ENCODE data around the gene RANBP9. TPM values are rescaled to one million over a fixed set of nuclear protein-coding genes. Genes with fewer than 3 reads are reported as not detected.
A peak's percentile ranks its signal among the peaks of the same experiment; 100 is the strongest.

RANBP9 gene
- total RNA-seq, 1 experiment from 2014 or later: 35.9 TPM

DNA sequence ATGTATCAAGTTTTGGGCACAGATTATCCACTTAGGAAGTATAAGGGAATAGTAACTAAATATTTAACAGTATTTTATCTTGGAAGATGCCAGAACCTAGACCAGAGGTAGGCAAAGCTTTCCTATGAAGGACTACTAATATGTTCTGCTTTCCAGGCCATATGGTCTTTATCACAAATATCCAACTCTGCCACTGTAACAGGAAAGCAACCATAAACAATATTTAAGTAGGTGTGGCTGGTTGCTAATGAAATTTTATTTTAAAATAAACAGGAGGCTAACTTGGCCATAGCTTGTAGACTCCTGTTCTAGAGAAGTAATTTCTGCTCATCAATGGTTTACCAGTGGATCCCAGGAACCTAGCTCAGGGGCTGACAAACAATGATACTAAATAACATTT, 57.1 kb downstream of the RANBP9 start:
- DNase-seq (ENCODE audit: low read depth): no peak

DNA sequence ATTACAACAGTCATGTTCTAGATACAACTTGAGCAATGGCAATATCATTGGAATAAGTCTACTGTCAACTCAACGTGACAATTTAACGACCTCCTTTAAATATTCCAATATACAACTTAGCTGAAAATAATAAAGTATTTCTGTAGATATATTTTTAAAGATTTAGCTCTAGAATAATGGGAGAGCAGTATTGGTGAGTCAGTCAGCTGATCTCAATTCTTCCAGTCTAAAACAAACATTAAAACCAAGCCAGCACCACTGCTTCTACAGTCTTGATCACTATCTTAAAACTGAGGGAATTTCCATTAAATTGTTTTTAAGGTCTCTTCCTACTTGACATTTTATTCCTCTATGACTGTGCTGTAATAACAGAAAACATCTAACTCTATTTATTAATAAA, 58.3 kb downstream of the RANBP9 start:
- no peak for DNase-seq (ENCODE audit: low read depth)

DNA sequence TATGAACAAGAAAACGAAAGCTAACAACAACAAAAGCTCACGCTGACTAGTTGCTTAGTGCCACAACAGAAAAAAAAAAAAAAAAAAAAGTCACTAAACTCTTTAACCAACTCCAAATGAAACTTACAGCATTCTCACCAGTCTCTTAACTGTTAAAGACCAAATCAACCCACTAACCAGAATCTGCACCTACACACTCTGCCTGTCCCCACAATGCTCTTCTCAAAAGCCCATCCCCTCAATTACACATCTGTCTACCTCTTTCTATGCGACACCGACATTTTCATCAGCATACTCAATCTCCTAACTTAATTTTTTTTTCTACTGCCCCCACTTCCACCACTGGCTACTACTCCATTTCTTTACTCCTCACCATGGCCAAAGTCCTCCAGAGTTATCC, 62.2 kb downstream of the RANBP9 start:
- DNase-seq (ENCODE audit: low read depth): no peak

DNA sequence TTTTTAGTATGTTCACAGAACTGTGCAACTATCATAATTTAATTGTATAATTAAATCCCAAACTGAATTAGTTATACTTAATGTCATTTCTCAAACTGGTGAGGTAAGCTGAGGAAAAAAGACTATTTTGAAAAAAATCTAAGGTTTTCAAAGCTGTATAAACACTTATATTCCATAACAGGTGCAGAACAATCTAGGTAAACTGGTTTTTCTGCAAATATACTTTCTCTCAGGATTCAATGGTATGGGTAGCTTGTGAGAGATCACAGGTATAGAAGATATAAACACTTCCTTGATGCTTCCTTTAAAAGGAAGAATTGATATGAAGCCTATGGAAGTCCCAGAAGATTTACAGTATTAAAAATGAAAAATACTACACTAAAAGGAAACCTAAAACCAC, 62.8 kb downstream of the RANBP9 start:
- no peak for DNase-seq (ENCODE audit: low read depth)

DNA sequence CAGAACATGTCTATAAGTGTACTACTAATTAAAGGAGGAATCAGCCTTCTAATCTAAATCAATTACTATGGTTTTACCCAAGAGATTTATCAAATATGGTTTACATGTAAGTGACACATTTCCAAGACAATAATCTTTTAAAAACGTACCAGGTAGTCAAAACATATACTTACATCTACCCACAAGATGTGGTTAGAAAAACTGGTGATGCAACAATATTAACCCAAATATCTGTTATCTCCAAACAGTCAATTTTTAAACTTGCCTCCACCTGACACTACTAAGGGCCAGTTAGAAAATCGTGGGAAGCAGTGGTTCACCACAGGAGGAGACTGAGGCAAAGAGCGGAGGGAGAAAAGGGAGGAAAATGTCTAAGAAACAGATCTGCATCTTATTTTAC, 68.5 kb downstream of the RANBP9 start:
- DNase-seq (ENCODE audit: low read depth): no peak

DNA sequence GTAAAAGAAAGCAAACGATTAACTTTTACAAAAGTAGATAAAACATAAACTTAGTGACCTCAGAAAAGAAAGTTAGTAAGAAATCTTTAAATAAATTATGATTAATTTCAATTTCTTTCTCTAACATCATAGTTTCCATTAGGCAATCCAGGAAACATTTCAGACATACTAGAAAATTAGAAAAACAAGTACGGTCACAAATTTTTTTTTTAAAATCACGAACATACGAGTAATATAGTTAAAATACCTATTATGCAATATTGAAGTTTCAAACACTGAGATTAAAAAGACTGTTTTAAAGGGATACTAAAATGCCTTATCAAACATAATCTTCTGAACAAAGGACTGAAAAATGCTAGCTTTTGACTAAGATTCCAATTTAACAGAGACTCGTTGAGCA, 70.3 kb downstream of the RANBP9 start:
- no peak for DNase-seq (ENCODE audit: low read depth)

DNA sequence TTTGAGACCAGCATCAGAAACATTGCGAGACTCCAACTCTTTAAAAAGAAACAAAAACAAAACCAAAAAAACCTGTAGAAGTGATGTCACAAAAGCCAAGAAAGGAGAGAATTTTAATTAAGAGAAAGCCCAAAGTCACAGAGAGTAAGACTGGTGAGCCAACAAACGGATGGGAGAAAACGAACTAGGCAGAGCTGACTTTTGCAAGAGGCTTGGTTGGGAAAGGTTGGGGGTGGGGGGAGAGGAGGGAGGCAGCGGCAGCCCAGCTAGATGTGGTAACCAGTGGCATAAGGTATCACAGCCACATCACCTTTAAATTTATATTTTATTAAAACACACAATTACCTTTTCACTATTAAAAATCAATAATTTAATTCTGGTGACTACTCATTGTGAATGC, 73.0 kb downstream of the RANBP9 start:
- DNase-seq (ENCODE audit: low read depth): no peak

DNA sequence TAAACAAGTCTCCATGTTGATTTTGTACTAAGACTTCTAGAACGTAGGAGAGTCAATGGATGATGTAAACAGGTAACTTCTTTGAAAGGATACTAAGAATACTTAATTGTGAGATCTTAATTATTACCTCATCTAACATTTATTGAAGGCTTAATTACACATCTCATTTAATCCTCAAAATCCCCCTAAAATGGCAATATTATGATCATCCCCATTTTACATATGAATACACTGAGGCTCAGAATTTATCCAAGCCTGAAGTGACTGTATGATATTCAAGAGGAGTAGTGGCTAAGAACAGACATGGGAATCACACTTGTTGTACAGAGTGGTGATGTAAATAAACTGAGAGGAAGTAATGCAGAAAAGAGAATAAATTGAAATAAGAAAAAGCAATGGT, 73.6 kb downstream of the RANBP9 start:
- DNase-seq (ENCODE audit: low read depth): no peak

DNA sequence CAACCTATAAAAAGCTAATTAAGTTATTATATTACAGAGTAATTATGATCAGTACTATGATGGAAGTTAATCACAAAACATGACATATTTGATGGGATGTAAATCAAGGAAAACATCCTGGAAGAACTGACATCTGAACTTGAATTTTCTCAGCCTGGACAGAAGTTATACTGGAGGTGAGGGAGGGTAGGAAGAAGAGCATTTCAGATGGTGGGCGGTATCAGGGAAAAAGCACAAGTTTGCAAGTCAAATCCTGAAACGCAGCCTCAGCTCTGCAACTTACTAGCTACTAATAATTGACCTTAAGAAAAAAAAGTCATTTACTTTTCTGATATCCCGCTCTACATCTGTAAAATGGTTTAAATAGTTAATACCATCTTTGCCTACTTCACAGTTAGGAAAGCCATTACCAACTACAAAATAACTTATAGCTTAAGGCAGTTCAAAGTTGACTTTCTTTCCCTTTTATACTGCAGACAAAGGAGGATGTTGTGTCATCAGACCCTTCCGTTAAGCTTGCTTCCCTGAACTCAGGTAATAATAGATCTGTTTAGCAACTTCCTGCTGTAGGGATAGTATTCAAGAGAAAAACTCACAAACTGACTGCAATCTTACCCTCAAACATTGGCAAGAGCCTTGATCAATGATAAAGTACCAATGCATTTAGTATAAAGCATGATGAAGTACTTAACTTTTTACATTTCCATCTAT, 75.5 kb downstream of the RANBP9 start:
- no peak for DNase-seq (ENCODE audit: low read depth)

DNA sequence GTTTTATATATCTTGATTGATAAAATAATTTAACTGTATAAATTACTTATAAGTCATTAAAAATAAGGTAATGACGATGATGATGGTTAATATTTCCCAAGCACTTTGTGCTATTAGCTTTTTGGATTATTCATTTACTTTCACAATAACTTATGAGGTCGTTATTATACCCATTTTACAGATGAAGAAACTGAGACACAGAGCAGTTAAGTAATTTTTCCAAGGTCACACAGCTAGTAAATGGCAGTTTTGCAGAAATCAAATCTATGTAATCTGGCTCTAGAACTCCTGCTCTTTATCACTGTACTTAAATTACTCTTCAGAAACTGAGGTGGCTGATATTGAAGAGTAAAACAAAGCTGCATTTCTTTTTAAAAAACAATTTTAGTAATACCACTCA, 78.3 kb downstream of the RANBP9 start:
- no peak for DNase-seq (ENCODE audit: low read depth)

DNA sequence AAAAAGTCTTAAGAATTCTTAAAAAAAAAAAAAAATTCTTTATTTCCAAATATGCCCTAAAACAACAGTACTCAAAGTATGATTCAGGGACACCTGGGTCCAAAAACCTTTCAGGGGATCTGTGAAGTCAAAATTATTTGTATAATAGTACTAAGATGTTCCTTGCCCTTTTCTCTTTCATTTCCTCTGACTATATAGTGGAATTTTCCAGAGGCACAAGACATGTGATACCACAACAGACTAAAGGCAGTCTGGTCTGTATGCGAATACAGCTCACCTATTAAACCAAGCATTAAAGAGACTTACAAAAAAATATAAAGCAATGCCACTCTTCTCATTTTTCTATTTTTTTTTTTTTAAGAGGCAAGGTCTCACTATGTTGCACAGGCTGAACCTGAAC, 81.1 kb downstream of the RANBP9 start:
- no peak for DNase-seq (ENCODE audit: low read depth)

DNA sequence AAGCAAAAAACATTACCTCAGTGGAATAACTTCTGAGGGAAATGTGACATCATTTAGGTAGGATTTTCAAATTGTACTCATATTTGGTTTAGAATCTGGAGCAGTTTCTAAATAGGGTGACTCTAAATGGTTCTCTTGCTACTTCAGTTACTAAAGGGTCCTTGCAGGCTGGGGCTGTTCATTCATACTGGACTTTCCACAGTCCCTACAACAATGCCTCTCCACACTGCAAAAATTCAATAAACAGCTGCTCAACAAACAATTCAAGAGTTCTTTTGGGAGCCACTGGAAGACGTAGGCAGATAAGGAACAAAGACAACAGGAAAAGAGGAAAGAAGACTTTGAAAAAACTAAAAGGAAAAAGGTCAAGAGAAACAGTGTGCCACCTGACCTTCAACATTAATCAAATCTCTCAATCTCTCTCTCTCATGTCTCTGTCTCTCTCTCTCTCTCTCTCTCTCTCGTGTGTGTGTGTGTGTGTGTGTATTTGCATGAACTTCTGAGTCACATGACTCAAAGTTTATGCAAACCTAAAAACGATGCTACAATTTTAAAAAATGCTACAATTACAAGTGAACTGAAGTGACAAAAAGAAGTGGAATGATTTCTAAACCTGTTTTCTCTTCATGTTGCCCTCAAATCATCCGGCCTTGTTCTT, 82.0 kb downstream of the RANBP9 start:
- no peak for DNase-seq (ENCODE audit: low read depth)

DNA sequence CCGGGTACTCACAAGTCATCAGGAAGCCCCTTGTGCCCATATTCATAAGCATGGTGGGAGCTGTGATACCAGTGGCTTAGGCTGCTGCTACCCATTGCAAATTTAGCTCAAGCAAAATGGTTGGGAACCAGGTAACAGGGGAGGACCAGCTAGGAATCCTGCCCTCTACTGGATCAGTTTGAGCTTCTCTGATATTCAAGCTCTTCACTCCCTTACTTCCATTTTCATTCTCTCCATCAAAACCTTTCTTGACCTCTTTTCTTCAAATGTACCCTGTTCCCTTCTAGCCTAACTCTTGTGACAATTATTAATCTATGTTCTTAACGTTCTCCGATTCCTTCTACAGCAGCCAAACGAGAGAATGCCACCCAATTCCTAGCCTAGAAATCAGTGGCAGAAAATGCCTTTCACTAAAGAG, 86.8 kb downstream of the RANBP9 start:
- peak; percentile 47 for DNase-seq (ENCODE audit: low read depth)

DNA sequence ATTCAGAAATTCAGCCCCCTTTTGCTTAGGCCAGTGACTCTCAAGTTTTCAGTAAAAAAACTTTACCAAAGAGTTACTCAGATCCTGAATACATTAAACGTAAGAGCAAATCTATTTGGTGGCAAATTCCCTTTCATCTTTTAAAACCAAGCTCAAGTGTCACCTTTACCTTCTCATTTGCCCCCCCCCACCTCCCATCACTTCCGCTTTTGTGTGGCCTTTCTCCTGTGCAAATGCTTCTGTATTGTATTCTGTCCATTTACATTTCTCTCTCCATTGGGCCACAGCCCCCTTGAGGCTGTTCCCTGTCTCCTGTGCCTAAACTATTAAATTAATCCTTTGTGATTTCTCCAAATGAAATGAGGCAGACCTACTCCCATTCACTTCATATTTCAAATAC, 94.6 kb downstream of the RANBP9 start:
- DNase-seq (ENCODE audit: low read depth): no peak

DNA sequence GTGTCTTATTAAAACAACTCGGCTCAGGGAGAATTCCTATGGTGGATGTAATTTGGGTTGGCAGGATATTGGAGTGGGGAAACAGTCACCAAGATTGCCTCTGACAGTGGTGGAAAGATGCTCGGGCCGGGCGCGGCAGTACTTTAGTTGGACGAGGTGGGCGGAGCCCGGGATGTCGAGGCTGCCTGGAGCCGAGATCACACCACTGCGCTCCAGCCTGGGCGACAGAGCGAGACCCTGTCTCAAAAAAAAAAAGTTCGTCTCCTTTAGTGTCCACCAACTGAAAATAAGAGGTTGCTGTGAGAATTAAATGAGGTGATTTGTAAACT, 95.9 kb downstream of the RANBP9 start:
- DNase-seq (ENCODE audit: low read depth): peak; percentile 31

DNA sequence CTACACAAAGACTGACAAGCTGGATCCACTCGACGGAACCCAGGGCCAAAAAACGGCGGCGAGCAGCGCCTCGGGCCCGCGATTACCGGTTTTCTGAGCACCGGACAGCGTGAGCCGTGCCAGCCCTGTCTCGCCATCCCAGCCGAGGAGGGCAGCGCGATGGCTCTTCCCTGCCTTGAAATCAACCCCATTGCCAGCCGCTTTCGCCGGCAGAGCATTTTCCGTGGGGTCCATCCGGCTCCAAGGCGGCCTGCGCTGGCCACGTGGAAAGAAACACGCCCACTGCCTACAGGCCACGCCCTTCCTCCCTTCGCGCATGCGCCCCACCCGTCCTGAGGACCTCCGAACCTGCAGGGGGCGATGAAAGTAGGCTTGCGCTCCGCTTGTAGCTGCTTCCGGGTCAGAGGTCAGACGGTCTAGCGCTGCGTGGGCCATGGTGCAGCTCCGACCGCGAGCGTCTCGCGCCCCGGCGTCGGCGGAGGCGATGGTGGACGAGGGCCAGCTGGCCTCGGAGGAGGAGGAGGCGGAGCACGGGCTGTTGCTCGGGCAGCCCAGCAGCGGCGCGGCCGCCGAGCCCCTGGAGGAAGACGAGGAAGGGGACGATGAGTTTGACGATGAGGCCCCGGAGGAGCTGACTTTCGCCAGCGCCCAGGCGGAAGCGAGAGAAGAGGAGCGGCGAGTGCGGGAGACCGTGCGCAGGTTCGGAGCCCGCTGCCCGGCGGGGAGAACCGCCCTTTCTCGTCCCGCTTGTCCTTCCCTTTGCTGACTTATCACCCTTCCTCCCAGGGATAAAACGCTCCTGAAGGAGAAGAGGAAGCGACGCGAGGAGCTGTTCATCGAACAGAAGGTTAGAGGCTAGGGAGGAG, 96.5 kb downstream of the RANBP9 start, which contains the start of gene NOL7:
TSS of gene NOL7 (plus strand) at position 410 of the 866 bp plus-strand sequence. CDS start at position 434, 24 bp downstream.
- peak; percentile 97 for DNase-seq (ENCODE audit: low read depth)

DNA sequence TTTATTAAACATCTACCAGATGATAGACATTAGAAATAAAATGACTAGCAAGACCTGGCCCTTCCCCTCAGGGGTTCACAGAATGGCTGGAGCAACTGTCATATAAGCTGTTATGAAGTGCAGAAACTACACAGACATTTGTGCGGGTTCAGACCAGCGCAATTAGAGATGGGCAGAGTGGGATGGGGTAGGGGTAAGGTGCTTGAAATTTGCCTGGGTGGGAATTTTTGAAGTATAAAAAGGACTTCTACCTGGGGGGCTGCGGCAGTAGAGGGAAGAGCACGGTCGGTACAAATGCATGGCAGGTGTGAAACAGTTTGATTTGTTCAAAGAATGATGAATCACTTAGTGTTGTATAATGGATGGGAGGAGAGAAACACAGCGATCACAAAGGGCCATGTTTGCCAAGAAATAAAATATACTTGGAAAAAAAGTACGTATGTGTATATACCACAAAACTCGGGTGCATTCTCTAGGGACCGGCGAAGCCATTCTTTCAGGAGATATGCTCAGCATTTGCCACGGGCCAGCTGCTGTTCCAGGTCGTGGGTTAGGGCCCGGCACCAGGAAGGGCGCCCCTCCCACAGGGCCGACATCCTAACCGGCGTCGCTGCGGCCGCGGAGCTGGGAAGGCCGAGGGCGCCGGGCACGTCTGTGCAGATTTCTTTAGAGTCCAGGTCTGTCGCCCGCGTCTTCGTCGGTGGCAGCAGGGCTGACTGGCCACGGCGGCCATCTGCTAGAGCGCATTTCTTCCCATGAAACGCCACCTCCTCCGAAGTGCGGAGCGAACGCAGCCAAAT, 97.3 kb downstream of the RANBP9 start:
- peak; percentile 61 for DNase-seq (ENCODE audit: low read depth)

DNA sequence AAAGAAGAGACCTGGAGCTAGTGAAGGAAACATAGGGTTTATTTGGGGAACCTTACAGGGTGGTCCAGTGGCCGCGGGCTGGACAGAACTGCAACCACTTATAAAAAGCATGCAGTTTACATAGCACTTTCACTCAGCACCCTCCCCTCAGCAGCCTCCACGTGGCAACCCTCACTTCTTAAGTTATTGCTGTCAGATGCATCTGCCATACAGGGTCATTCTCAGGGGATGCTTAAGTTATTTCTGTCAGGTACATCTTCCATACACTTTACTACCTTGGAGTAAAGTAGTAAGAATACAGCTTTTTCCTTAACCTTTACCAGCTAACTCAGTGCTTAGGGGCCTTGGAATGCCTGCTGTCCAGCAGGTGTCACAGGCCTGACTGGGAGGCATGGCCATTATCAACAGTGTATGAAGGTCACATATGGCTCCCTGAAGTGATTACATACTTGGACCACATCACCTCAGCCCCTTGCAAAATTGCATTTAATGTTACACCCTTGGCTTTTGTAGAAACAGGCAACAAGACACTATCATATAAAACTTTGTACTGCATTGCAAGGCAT, 98.5 kb downstream of the RANBP9 start:
- DNase-seq (ENCODE audit: low read depth): no peak

DNA sequence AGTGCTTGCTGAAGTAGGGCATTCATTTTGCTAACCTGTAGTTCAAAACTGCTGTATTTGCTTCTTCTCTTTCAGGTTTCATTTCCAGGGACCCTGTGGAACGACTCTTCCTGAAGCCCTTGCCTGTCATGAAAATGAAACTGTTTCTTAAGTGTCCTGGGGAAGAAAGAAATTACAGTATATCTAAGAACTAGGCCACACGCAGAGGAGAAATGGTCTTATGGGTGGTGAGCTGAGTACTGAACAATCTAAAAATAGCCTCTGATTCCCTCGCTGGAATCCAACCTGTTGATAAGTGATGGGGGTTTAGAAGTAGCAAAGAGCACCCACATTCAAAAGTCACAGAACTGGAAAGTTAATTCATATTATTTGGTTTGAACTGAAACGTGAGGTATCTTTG, 99.9 kb downstream of the RANBP9 start:
- DNase-seq (ENCODE audit: low read depth): no peak

DNA sequence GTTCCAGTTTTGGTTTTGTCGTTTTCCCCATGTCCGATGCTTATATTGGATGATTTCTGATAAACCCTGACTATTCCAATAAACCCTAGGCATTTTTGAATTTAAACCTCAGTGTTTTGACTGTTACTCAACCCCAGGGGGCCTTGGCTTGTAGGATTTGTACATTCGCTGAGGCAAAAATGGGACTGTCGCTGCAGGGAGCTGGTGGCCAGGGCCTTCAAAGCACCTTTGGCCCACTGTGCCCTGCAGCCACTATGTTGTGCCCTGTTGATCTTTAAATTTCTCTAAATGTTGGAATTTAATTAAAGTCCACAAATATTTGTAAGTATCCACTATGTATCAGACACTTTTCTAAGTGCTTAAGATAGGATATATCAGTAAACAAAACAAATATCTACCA, 106.0 kb downstream of the RANBP9 start:
- no peak for DNase-seq (ENCODE audit: low read depth)

All from LHCN-M2 (cell line).